Measurements from ENCODE around the gene UGT1A1.

The UGT1A1 gene

DNA sequence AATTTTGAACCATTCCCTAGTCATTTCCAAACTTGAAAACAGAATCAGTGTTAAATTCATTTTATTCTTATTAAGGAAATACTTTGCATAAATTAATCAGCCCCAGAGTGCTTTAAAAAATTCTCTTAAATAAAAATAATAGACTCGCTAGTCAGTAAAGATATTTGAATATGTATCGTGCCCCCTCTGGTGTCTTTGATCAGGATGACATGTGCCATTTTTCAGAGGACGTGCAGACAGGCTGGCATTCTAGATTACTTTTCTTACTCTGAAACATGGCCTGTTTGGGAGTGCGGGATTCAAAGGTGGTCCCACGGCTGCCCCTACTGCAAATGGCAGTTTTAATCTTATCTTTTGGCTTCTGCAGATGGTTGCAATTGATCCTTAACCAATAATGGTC lies 12.5 kb downstream of the UGT1A1 start:
- TF ChIP-seq, protein P1, sequence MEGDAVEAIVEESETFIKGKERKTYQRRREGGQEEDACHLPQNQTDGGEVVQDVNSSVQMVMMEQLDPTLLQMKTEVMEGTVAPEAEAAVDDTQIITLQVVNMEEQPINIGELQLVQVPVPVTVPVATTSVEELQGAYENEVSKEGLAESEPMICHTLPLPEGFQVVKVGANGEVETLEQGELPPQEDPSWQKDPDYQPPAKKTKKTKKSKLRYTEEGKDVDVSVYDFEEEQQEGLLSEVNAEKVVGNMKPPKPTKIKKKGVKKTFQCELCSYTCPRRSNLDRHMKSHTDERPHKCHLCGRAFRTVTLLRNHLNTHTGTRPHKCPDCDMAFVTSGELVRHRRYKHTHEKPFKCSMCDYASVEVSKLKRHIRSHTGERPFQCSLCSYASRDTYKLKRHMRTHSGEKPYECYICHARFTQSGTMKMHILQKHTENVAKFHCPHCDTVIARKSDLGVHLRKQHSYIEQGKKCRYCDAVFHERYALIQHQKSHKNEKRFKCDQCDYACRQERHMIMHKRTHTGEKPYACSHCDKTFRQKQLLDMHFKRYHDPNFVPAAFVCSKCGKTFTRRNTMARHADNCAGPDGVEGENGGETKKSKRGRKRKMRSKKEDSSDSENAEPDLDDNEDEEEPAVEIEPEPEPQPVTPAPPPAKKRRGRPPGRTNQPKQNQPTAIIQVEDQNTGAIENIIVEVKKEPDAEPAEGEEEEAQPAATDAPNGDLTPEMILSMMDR (IDR thresholded peaks at IDR 0.05; ENCODE audit: low read depth, low read length, missing control alignments) = no peak
- H3K4me3 ChIP-seq (replicated peaks; ENCODE audit: low read depth, low read length) = no peak overlapping the region
- no peak for DNase-seq (ENCODE audit: extremely low read depth, low read depth)

DNA sequence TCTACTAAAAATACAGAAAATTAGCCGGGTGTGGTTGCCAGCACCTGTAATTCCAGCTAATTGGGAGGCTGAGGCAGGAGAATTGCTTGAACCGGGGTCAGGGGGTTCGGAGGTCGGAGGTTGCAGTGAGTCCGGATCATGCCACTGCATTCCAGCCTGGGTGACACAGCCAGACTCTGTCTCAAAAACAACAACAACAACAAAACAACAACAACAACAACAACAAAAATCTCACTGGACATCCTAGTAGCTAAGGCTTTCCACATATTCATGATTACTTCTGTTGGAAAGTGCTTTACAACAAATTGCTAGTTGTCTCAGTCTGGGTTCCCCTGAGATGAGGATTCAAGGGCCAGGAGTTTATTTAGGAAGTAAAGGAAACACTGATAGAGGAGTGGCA lies 13.8 kb downstream of the UGT1A1 start:
- no peak overlapping the region for H3K4me3 ChIP-seq (replicated peaks; ENCODE audit: low read depth, low read length)
- no peak for DNase-seq (ENCODE audit: extremely low read depth, low read depth)
- TF ChIP-seq, protein P1 (IDR thresholded peaks at IDR 0.05; ENCODE audit: low read depth, low read length, missing control alignments) = no peak

DNA sequence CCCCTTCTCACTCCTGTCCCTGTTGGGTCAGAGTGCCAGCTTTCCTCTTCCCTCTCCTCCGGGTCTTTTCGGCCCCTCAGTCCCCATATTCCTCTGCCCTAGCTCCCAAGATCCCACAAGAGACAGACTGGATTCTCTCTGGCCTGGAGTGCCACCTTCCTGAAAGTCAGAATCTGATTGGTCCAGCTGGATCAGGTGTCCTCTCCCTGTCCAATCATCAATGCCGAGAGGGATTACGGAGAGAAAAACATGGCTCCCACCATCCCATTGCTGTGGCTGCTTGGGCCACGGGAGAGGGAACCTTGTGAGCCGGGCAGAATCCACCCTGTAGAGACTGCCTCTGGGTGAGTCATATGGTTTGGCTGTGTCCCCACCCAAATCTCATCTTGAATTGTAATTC lies 15.3 kb downstream of the UGT1A1 start:
- no peak overlapping the region for H3K4me3 ChIP-seq (replicated peaks; ENCODE audit: low read depth, low read length)
- TF ChIP-seq, protein P1 (IDR thresholded peaks at IDR 0.05; ENCODE audit: low read depth, low read length, missing control alignments) = no peak
- DNase-seq (ENCODE audit: extremely low read depth, low read depth) = no peak

DNA sequence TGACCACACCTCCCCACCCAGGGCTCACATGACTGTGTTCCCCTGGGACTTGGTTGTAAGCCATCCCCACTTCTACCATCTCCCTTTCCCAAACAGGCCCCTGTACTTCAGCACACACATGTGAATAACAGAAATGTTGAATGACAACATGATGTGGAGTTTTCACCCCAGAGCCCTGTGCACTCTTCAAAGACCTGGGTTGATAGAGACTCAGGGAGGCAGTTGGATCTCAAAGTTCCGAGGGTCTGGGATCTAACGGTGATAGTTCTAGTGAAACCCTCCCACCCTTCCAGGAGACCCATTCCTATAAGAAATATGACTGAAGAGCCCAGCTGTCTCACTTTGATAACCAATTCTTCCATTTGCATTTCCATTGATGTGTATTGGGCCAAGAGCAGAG lies 18.0 kb downstream of the UGT1A1 start, which contains the start of gene MROH2A:
TSS of gene MROH2A (plus strand) at position 301 of the 400 bp plus-strand sequence. CDS start 1,029 bp downstream, outside the sequence.
- DNase-seq (ENCODE audit: extremely low read depth, low read depth) = no peak
- no peak within 1 kb of the TSS for H3K4me3 ChIP-seq (replicated peaks; ENCODE audit: low read depth, low read length)
- TF ChIP-seq, protein P1 (IDR thresholded peaks at IDR 0.05; ENCODE audit: low read depth, low read length, missing control alignments) = no peak

DNA sequence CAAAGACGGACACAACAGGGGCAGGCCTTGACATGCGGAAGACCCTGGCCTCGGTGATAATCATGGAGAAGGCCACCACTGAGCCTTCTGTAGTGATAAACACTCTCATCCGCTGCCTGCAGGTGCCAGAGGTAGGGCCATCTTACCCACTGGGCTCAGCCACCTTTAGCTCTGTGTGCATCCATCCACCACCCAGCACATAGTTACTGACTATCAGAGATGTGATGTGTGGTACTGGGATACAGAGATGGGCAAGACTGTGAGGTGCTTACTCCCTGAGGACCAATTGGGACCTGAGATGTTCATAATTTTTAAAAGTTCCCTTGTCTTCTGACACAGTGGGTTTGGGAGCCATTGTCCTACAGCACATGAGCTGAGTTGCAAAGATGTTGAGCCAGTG lies 19.7 kb downstream of the UGT1A1 start:
- H3K4me3 ChIP-seq (replicated peaks; ENCODE audit: low read depth, low read length) = no peak overlapping the region
- DNase-seq (ENCODE audit: extremely low read depth, low read depth) = no peak
- TF ChIP-seq, protein P1 (IDR thresholded peaks at IDR 0.05; ENCODE audit: low read depth, low read length, missing control alignments) = no peak

DNA sequence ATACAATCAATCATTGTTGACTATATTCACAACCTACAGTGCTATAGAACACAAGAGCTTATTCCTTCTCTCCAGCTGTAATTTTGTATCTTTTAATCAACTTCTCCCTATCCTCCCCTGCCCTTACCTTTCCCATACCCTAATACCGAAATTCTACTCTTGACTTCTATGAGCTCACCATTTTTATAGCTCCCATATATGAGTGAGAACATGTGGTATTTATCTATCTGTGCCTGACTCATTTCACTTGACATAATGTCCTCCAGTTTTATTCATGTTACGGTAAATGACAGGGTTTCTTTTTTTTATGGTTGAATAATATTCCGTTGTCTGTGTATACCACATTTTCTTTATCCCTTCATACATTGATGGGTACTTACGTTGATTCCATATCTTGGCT lies 20.7 kb downstream of the UGT1A1 start:
- TF ChIP-seq, protein P1 (IDR thresholded peaks at IDR 0.05; ENCODE audit: low read depth, low read length, missing control alignments) = no peak
- DNase-seq (ENCODE audit: extremely low read depth, low read depth) = no peak
- H3K4me3 ChIP-seq (replicated peaks; ENCODE audit: low read depth, low read length) = no peak overlapping the region

DNA sequence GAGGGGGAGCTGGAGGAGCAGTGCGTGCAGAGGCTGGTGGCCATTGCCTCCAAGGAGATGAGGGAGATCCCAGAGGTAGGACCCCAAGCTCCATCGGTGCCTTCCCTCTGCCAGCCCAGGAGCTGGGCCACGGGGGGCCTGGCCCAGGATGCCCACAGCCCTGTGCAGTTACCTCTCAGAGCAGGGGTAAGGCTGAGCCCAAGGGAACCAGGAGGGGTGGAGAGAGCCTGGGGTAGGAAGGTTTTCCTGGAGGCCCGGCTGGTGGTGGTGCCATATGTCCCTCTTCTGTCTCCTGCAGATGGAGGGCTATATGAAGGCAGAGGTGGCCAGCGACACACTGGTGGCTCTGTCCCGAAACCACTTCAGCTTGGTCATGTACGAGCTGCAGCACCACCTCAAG lies 29.5 kb downstream of the UGT1A1 start:
- TF ChIP-seq, protein P1 (IDR thresholded peaks at IDR 0.05; ENCODE audit: low read depth, low read length, missing control alignments) = no peak
- DNase-seq (ENCODE audit: extremely low read depth, low read depth) = no peak
- H3K4me3 ChIP-seq (replicated peaks; ENCODE audit: low read depth, low read length) = no peak overlapping the region

All from HFF-Myc (cell line).